GM23248 (cell line): ENCODE data around the gene IL2RA.

ENCODE experiments used
- EZH2 ChIP-seq: fragments of 200-600 bp; sonication (generic); IDR thresholded peaks from 2 replicates; pipeline ENCODE4 v1.6.1; 2018; ENCODE audit warnings: antibody characterized with exemption, mild to moderate bottlenecking; ENCODE audit not compliant: insufficient read depth, poor library complexity, severe bottlenecking
- EZH2phosphoT487 ChIP-seq: fragments of 200-600 bp; sonication (generic); IDR thresholded peaks from 2 replicates; pipeline ENCODE4 v1.6.1; 2018; ENCODE audit warnings: antibody characterized with exemption, moderate library complexity, mild to moderate bottlenecking, low read depth; ENCODE audit not compliant: insufficient read depth

GRCh38 chr10:6074489-6075301 is 12.5 kb upstream of the IL2RA start:
- no peak for TF ChIP-seq EZH2phosphoT487
- TF ChIP-seq EZH2: no peak
